Stomach (tissue), 9 donors: ENCODE results near the gene TMEM221. TPM values are rescaled to one million over a fixed set of nuclear protein-coding genes. Genes with fewer than 3 reads are reported as not detected.

Experiments used
- DNase-seq, 2 donors: peaks; one replicate each; pipeline versions ENCODE4 v3.0.0 to v3.0.0-alpha.2; 2013 to 2019
- H3K27ac ChIP-seq, 5 donors: fragments of 200-600 bp in 4 of 5; sonication (generic) in 4 of 5; one replicate each; pipeline ENCODE4 v1.5.1; 2013 to 2019; ENCODE audit warnings: mild to moderate bottlenecking in 1 of 5, moderate library complexity in 1 of 5
- H3K27me3 ChIP-seq, 3 donors: fragments of 200-600 bp; sonication (generic); one replicate each; pipeline ENCODE4 v1.5.1; 2017 to 2019; ENCODE audit warnings: mixed run types in 1 of 3
- H3K36me3 ChIP-seq, 4 donors: fragments of 200-600 bp; sonication (generic); 1 replicate in 3 of 4; 2 replicates in 1 of 4; pipeline ENCODE4 v1.5.1; 2016 to 2019
- H3K4me1 ChIP-seq, 4 donors: fragments of 200-600 bp; sonication (generic); one replicate each; pipeline ENCODE4 v1.5.1; 2016 to 2019
- H3K4me3 ChIP-seq, 4 donors: fragments of 200-600 bp; sonication (generic) in 3 of 4; one replicate each; pipeline ENCODE4 v1.5.1; 2016 to 2019; ENCODE audit warnings: mild to moderate bottlenecking in 1 of 4
- H3K9me3 ChIP-seq, 4 donors: fragments of 200-600 bp; sonication (generic); one replicate each; pipeline ENCODE4 v1.5.1; 2016 to 2019
- EP300 ChIP-seq: sonication (generic); formaldehyde crosslinking; IDR thresholded peaks from one replicate; pipeline ENCODE4 v1.6.1; 2017; ENCODE audit warnings: antibody characterized with exemption
- POLR2A ChIP-seq, 4 donors: fragments of 450-650 bp; IDR thresholded peaks; one replicate each; pipeline ENCODE4 v1.6.1; 2016; ENCODE audit warnings: antibody characterized with exemption in 4 of 4, control low read depth in 2 of 4, mild to moderate bottlenecking in 1 of 4, moderate library complexity in 1 of 4
- POLR2AphosphoS5 ChIP-seq, 3 donors: sonication (generic); formaldehyde crosslinking; IDR thresholded peaks; one replicate each; pipeline ENCODE4 v1.6.1; 2016; ENCODE audit warnings: antibody characterized with exemption in 3 of 3
- WGBS, 5 donors: extraction: QIAGEN DNeasy Blood & Tissue Kit in 3 of 5; methylation state at CpG; one replicate each; pipeline versions ENCODE4 v1.1.5 to v1.1.7; 2013 to 2018; 5-methylcytosine and 5-hydroxymethylcytosine counted together
- intact Hi-C: fragments of 100-400 bp; cut with DNase I; formaldehyde crosslinking; loops from one replicate; pipeline ENCODE4 v1.15.1; 2023; ENCODE audit warnings: low total_unique reads
- polyA plus RNA-seq, 3 donors: library from polyadenylated mRNA; stranded (reverse); fragments of 200-250 nt; gene quantifications; one replicate each; pipeline ENCODE4 v1.2.3, GENCODE V29; 2013
- total RNA-seq, 5 donors: library from RNA; depleted of rRNA; stranded (reverse); fragments of >200 nt; gene quantifications; one replicate each; pipeline versions ENCODE4 v1.1.0 to v1.2.3, GENCODE V29; 2014 to 2016
- TF ChIP-seq, protein P1 (sequence below), 7 experiments: fragments of 450-650 bp in 4 of 7; fragments of 200-600 bp in 3 of 7; sonication (generic) in 3 of 7; IDR thresholded peaks; one replicate each; pipeline ENCODE4 v1.5.1; 2016 to 2019; ENCODE audit warnings: antibody characterized with exemption in 7 of 7, control low read depth in 2 of 7, mild to moderate bottlenecking in 1 of 7
- donor health status: healthy with polysubstance abuse.
- donor health status: Bipolar disorder and iron deficiency.
- donor health status: healthy.

Gene TMEM221
- total and polyA plus RNA-seq, 8 donors = 0.20 TPM; not detected in 7

DNA sequence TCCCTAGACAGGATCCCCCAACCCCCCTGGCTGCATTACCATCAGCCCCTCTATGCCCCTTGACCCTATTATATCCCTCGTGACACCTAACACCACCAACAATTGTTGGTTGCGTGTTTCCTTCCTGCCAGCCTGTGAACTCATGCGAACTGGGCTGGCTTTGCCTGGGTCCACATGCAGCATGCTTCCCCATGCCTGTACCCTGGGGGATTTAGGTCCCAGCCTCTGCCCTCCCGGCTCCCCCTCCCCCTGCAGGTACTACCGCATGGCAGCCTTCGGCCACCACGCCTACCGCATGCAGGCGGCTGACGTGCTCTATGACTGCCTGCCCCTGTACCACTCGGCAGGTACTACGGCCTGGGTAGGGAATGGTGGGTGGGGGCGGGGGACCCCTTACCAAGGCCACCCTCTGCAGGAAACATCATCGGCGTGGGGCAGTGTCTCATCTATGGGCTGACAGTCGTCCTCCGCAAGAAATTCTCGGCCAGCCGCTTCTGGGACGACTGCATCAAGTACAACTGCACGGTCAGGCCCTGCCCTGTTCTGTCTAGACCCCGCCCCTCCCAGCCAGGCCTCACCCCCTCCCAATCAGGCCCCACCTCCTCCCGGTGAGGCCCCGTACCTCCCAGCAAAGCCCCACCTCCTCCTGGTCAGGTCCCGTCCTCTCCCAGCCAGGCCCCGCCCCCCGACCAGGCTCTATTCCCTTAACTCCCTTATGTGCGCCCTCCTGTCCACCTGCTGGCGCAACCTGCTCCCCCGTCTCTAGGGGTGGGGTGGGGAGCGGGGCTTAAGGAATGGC, 40.3 kb upstream of the TMEM221 start:
- Histone ChIP-seq H3K9me3 (no peaks in the 10 kb centered on the region), H3K36me3 (peaks cover 0 to 28% (median 24%) of the 10 kb centered on the region in 4 donors), H3K27ac (peak overlapping the region in 4 of 5 donors; percentile 15 to 72 (median 52)), H3K4me3 (peak overlapping the region; percentile 17 to 41 (median 28)), H3K4me1 (peaks cover 9 to 30% (median 26%) of the 10 kb centered on the region in 4 donors), H3K27me3 (no peaks in the 10 kb centered on the region)
- TF ChIP-seq EP300 (no peak), POLR2AphosphoS5 (IDR thresholded peaks at IDR 0.05) (no peak), POLR2A (IDR thresholded peaks at IDR 0.05) (no peak)
- TF ChIP-seq, protein P1, sequence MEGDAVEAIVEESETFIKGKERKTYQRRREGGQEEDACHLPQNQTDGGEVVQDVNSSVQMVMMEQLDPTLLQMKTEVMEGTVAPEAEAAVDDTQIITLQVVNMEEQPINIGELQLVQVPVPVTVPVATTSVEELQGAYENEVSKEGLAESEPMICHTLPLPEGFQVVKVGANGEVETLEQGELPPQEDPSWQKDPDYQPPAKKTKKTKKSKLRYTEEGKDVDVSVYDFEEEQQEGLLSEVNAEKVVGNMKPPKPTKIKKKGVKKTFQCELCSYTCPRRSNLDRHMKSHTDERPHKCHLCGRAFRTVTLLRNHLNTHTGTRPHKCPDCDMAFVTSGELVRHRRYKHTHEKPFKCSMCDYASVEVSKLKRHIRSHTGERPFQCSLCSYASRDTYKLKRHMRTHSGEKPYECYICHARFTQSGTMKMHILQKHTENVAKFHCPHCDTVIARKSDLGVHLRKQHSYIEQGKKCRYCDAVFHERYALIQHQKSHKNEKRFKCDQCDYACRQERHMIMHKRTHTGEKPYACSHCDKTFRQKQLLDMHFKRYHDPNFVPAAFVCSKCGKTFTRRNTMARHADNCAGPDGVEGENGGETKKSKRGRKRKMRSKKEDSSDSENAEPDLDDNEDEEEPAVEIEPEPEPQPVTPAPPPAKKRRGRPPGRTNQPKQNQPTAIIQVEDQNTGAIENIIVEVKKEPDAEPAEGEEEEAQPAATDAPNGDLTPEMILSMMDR (IDR thresholded peaks at IDR 0.05) = peak in 2 of 7 experiments; percentile 8 to 10
- 18 to 28% (median 23%) methylated on average over 22 to 31 of the region's 31 CpGs for WGBS, 5 donors
- intact Hi-C loops = no loop called here
- DNase-seq = peak; percentile 92 to 96

DNA sequence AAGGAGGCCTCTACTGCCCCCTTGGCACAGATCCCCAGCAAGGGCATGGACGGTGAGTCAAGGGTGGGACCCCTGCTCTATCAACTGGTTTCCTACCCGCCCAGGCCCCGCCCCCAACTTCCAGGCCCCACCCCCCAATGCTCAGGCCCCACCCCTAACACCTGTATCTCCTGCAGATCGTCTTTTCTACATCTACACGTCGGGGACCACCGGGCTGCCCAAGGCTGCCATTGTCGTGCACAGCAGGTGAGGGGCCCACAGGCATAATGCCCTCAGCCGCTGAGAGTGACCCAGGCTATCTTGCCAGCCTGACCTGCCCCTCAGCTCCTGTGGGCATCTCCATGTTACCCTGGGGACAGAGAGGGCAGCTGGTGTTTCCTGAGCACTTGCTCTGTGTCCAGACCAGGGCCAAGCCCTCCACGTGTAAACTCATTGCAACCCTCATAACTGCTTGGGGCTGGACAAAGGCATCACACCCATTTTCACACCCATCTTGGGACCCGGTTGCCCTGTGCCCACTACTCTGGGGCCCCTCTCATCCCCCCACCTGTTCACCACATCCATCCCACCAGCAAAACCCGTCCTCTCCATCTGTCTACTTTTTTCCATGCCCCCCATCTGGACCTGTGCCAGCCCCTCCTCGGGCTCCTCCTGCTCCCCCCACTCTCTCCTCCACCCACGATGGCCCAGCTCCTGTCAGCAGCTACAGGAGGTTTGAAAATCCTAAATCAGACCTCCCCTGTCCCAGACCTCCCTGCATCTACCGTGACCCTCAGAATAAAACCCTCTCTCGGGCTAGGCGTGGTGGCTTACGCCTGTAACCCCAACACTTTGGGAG, 39.0 kb upstream of the TMEM221 start:
- no peak for DNase-seq
- TF ChIP-seq POLR2A (IDR thresholded peaks at IDR 0.05) (no peak), POLR2AphosphoS5 (IDR thresholded peaks at IDR 0.05) (no peak), EP300 (no peak)
- TF ChIP-seq, protein P1 (IDR thresholded peaks at IDR 0.05) = no peak
- Histone ChIP-seq H3K9me3 (no peaks in the 10 kb centered on the region), H3K36me3 (peaks cover 0 to 28% (median 25%) of the 10 kb centered on the region in 4 donors), H3K4me3 (no peak overlapping the region), H3K27ac (peak overlapping the region in 1 of 5 donors; percentile 72), H3K4me1 (peaks cover 9 to 30% (median 26%) of the 10 kb centered on the region in 4 donors), H3K27me3 (no peaks in the 10 kb centered on the region)
- 72 to 74% (median 73%) methylated on average over 10 to 18 of the region's 18 CpGs for WGBS, 5 donors
- intact Hi-C loops = no loop called here

DNA sequence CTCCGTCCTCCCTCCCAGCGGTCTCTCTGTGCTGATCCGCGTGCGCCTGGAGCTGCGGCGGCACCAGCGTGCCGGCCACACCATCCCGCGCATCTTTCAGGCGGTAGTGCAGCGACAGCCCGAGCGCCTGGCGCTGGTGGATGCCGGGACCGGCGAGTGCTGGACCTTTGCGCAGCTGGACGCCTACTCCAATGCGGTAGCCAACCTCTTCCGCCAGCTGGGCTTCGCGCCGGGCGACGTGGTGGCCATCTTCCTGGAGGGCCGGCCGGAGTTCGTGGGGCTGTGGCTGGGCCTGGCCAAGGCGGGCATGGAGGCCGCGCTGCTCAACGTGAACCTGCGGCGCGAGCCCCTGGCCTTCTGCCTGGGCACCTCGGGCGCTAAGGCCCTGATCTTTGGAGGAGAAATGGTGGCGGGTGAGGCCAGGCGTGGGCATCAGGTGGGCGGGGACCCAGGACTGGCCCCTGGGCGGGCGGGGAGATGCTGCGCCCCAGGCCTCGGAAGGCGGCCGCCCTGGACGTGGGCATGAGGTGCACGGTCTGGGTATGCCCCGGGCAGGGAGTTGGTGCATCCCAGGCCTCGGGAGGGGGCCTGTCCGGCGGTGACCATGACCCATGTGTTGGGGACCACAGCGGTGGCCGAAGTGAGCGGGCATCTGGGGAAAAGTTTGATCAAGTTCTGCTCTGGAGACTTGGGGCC, 38.2 kb upstream of the TMEM221 start:
- DNase-seq = no peak
- Histone ChIP-seq H3K4me3 (no peak overlapping the region), H3K9me3 (no peaks in the 10 kb centered on the region), H3K27me3 (no peaks in the 10 kb centered on the region), H3K36me3 (peaks cover 0 to 27% (median 23%) of the 10 kb centered on the region in 4 donors), H3K27ac (no peak overlapping the region), H3K4me1 (peaks cover 9 to 38% (median 28%) of the 10 kb centered on the region in 4 donors)
- TF ChIP-seq EP300 (no peak), POLR2A (IDR thresholded peaks at IDR 0.05) (no peak), POLR2AphosphoS5 (IDR thresholded peaks at IDR 0.05) (no peak)
- TF ChIP-seq, protein P1 (IDR thresholded peaks at IDR 0.05) = no peak
- WGBS, 5 donors = 94 to 97% (median 95%) methylated on average over 45 to 58 of the region's 58 CpGs
- intact Hi-C loops = no loop called here
